K562 (cell line): ENCODE results near the gene KCNH2. TPM values are rescaled to one million over a fixed set of nuclear protein-coding genes. Genes with fewer than 3 reads are reported as not detected.

Experiments used
- ATAC-seq: fragments of 200-7000 bp; cut with Tn5 transposase; 3 replicates; pipeline ENCODE4 v1.9.1; 2020; ENCODE audit warnings: moderate library complexity
- BruUV-seq: library from RNA; stranded (reverse); fragments of 400-500 nt; replicated peaks from 2 replicates; lab custom pipeline; 2021; lab: Mats Ljungman, UMichigan
- CTCF ChIA-PET: fragments of 300-600 bp; formaldehyde crosslinking; extraction: SDS; loops from one replicate; lab custom pipeline; 2021; ENCODE audit warnings: low intra/inter-chr PET ratio; lab: Yijun Ruan, JAX
- POLR2A ChIA-PET: fragments of 300-600, 350-650 bp; sonication (Branson Sonifier 250); formaldehyde crosslinking; extraction: SDS; loops from one replicate; lab custom pipeline; 2021; ENCODE audit warnings: antibody characterized with exemption, inconsistent platforms; lab: Yijun Ruan, JAX
- DNase-seq, 4 experiments: peaks; one replicate each; pipeline versions ENCODE4 v3.0.0 to v3.0.0-alpha.2; 2011 to 2018; ENCODE audit warnings: low spot score in 3 of 4, mixed read lengths in 3 of 4; ENCODE audit errors: extremely low read depth in 1 of 4
- FAIRE-seq: peaks from 2 replicates; lab custom pipeline; 2011; peaks lifted over from hg19 to GRCh38; lab: Jason Lieb, UNC
- H2AFZ ChIP-seq: 2 replicates; pipeline ENCODE4 v1.6.0; 2011; ENCODE audit warnings: low read depth, low read length, control low read depth, inconsistent platforms
- H3K27ac ChIP-seq: fragments of 200-600 bp; 3 replicates; pipeline ENCODE4 v1.8.0; 2011; ENCODE audit warnings: low read depth, mild to moderate bottlenecking, control low read depth, inconsistent platforms, low read length, moderate library complexity, mixed read lengths; ENCODE audit errors: extremely low read depth
- H3K27me3 ChIP-seq, 2 experiments: fragments of 300-600 bp in 1 of 2; 2 replicates in 1 of 2; 3 replicates in 1 of 2; pipeline versions ENCODE4 v1.6.0 to v1.8.0; 2011; ENCODE audit warnings: inconsistent platforms in 2 of 2, low read length in 2 of 2, mild to moderate bottlenecking in 1 of 2, mixed read lengths in 1 of 2, moderate library complexity in 1 of 2; ENCODE audit not compliant: control insufficient read depth in 2 of 2, insufficient read depth in 2 of 2
- H3K36me3 ChIP-seq: fragments of 300-600 bp; 3 replicates; pipeline ENCODE4 v1.8.0; 2011; ENCODE audit warnings: mild to moderate bottlenecking, low read length, inconsistent platforms; ENCODE audit not compliant: control insufficient read depth, insufficient read depth
- H3K4me1 ChIP-seq, 2 experiments: fragments of 200-600 bp in 1 of 2; replicated peaks in 1 of 2; 2 replicates in 1 of 2; 3 replicates in 1 of 2; pipeline versions ENCODE4 v1.5.1 to v1.8.0; 2011; ENCODE audit warnings: inconsistent platforms in 2 of 2, low read length in 2 of 2, mild to moderate bottlenecking in 1 of 2, mixed read lengths in 1 of 2, moderate library complexity in 1 of 2; ENCODE audit not compliant: control insufficient read depth in 2 of 2, insufficient read depth in 2 of 2
- H3K4me2 ChIP-seq: 2 replicates; pipeline ENCODE4 v1.6.1; 2011; ENCODE audit warnings: low read length, control low read depth, inconsistent platforms, mixed read lengths; ENCODE audit not compliant: insufficient read depth
- H3K4me3 ChIP-seq: fragments of 200-600 bp; sonication (generic), shearing (Covaris generic); 2 replicates; pipeline ENCODE4 v1.5.1; 2016; ENCODE audit warnings: control low read depth, inconsistent platforms
- H3K79me2 ChIP-seq: fragments of 200-600 bp; 3 replicates; pipeline ENCODE4 v1.8.0; 2011; ENCODE audit warnings: low read length, inconsistent platforms; ENCODE audit not compliant: control insufficient read depth, insufficient read depth
- H3K9ac ChIP-seq, 2 experiments: 2 replicates each; pipeline versions ENCODE4 v1.6.0 to v1.6.1; 2011; ENCODE audit warnings: low read depth in 2 of 2, low read length in 2 of 2, control low read depth in 1 of 2, inconsistent platforms in 1 of 2, mild to moderate bottlenecking in 1 of 2, mixed read lengths in 1 of 2; ENCODE audit not compliant: insufficient read depth in 1 of 2
- H3K9me1 ChIP-seq: one replicate; pipeline ENCODE4 v1.6.0; 2011; ENCODE audit warnings: inconsistent platforms, mild to moderate bottlenecking, low read length, moderate library complexity; ENCODE audit not compliant: control insufficient read depth, insufficient read depth
- H3K9me3 ChIP-seq: replicated peaks from 2 replicates; pipeline ENCODE4 v1.5.1; 2011; ENCODE audit warnings: low read depth, low read length, inconsistent platforms; ENCODE audit not compliant: control insufficient read depth, insufficient read depth
- H4K20me1 ChIP-seq: replicated peaks from 2 replicates; pipeline ENCODE4 v1.6.1; 2011; ENCODE audit warnings: low read length, inconsistent platforms, mixed read lengths; ENCODE audit not compliant: control insufficient read depth, insufficient read depth
- CBFA2T3 ChIP-seq: fragments of 450-650 bp; IDR thresholded peaks from 2 replicates; pipeline ENCODE4 v1.6.1; 2017
- ELF2 ChIP-seq: fragments of 250-450 bp; sonication (Bioruptor Pico); IDR thresholded peaks from 2 replicates; pipeline ENCODE4 v1.5.0; 2021; ENCODE audit warnings: mild to moderate bottlenecking
- ESRRA ChIP-seq: fragments of 450-650 bp; IDR thresholded peaks from 2 replicates; pipeline ENCODE4 v1.6.1; 2014; ENCODE audit warnings: low read depth, mild to moderate bottlenecking, moderate library complexity, borderline replicate concordance
- HOXB6 ChIP-seq: fragments of 250-450 bp; sonication (Bioruptor Pico); IDR thresholded peaks from 2 replicates; pipeline ENCODE4 v1.5.1; 2022; ENCODE audit warnings: mild to moderate bottlenecking, borderline replicate concordance
- KDM5B ChIP-seq: fragments of 200-600 bp; sonication (generic); IDR thresholded peaks from 2 replicates; pipeline ENCODE4 v1.6.1; 2012; ENCODE audit warnings: low read depth, mild to moderate bottlenecking, moderate library complexity, low read length, control low read depth, inconsistent platforms; ENCODE audit not compliant: insufficient replicate concordance
- MYC ChIP-seq, 2 experiments: fragments of 250-450 bp in 1 of 2; sonication (Bioruptor Pico) in 1 of 2; IDR thresholded peaks; 2 replicates each; pipeline versions ENCODE4 v1.5.1 to v1.6.1; 2012 to 2021; ENCODE audit warnings: low read depth in 2 of 2, borderline replicate concordance in 1 of 2, improper control_type of control experiment in 1 of 2, low read length in 1 of 2, mild to moderate bottlenecking in 1 of 2, moderate library complexity in 1 of 2
- ZNF282 ChIP-seq: sonication (generic); formaldehyde crosslinking; IDR thresholded peaks from 2 replicates; pipeline ENCODE4 v1.8.1; 2023; ENCODE audit warnings: missing genetic modification reagents
- ZNF408 ChIP-seq: fragments of 250-450 bp; sonication (Bioruptor Pico); IDR thresholded peaks from 2 replicates; pipeline ENCODE4 v1.4.0; 2020; ENCODE audit warnings: low read depth, mild to moderate bottlenecking, moderate library complexity
- ZNF444 ChIP-seq: fragments of 250-450 bp; sonication (Bioruptor Pico); IDR thresholded peaks from 2 replicates; pipeline ENCODE4 v1.4.0; 2020; ENCODE audit warnings: mild to moderate bottlenecking, moderate library complexity
- ZNF445 ChIP-seq: fragments of 250-450 bp; sonication (Bioruptor Pico); IDR thresholded peaks from 2 replicates; pipeline ENCODE4 v1.4.0; 2020; ENCODE audit warnings: low read depth, mild to moderate bottlenecking, moderate library complexity
- ZSCAN32 ChIP-seq: fragments of 450-650 bp; formaldehyde crosslinking; IDR thresholded peaks from 2 replicates; pipeline ENCODE4 v1.4.0; 2020; ENCODE audit warnings: mild to moderate bottlenecking, moderate library complexity
- WGBS: fragments of 100-300 bp; shearing (Covaris generic); methylation state at CpG from one replicate; pipeline ENCODE4 v1.1.6; 2016; ENCODE audit warnings: low coverage, mixed read lengths; ENCODE audit not compliant: insufficient coverage; ENCODE audit errors: missing lambda C conversion rate; 5-methylcytosine and 5-hydroxymethylcytosine counted together
- in situ Hi-C: fragments of 300-500 bp; cut with MboI; formaldehyde crosslinking; loops from 4 replicates; pipeline ENCODE4 v1.15.0; 2018; ENCODE audit warnings: inconsistent platforms, mixed read lengths
- intact Hi-C: fragments of 100-400 bp; cut with micrococcal nuclease; formaldehyde crosslinking; loops from 2 replicates; pipeline ENCODE4 v1.14.2; 2022
- polyA plus RNA-seq, 8 experiments: library from polyadenylated mRNA; depleted of rRNA in 4 of 8; stranded (reverse) in 5 of 8; unstranded in 3 of 8; fragments of >200 nt; fragmentation: Nextera tagmentation in 2 of 8; fragmentation: Illumina TruSeq in 1 of 8; extraction: Ambion mirVana in 2 of 8; extraction: Trizol in 1 of 8; gene quantifications; 2 replicates each; pipeline versions ENCODE4 v1.2.1 to v1.2.3, GENCODE V29; 2011 to 2014; ENCODE audit warnings: inconsistent platforms in 1 of 8, missing spikeins in 1 of 8
- total RNA-seq, 7 experiments: library from RNA; depleted of rRNA in 6 of 7; stranded (reverse); fragments of >200 nt in 6 of 7; fragmentation: Illumina TruSeq in 2 of 7; extraction: Trizol in 2 of 7; gene quantifications; 2 replicates each; pipeline versions ENCODE4 v1.2.1 to v1.2.3, GENCODE V29; 2011 to 2021; ENCODE audit warnings: low replicate concordance in 1 of 7
- TF ChIP-seq, protein P1 (sequence below): fragments of 250-450 bp; sonication (Bioruptor Pico); IDR thresholded peaks from 2 replicates; pipeline ENCODE4 v1.8.0; 2022; ENCODE audit warnings: moderate library complexity, mild to moderate bottlenecking, inconsistent platforms
- TF ChIP-seq, protein P2 (sequence below), 2 experiments: fragments of 450-650 bp in 1 of 2; sonication (generic) in 1 of 2; formaldehyde crosslinking in 1 of 2; IDR thresholded peaks in 1 of 2; conservative IDR thresholded peaks in 1 of 2; 2 replicates each; pipeline versions ENCODE4 v1.6.1 to v1.8.1; 2016 to 2023; ENCODE audit warnings: mild to moderate bottlenecking in 2 of 2, moderate library complexity in 2 of 2, inconsistent platforms in 1 of 2, missing genetic modification reagents in 1 of 2
- TF ChIP-seq, protein P3 (sequence below): fragments of 450-650 bp; formaldehyde crosslinking; IDR thresholded peaks from 2 replicates; pipeline ENCODE4 v1.4.0; 2022; ENCODE audit warnings: mild to moderate bottlenecking, moderate library complexity
- TF ChIP-seq, protein P4 (sequence below), 2 experiments: fragments of 200-800 bp in 1 of 2; sonication (Bioruptor generic) in 1 of 2; sonication (generic) in 1 of 2; formaldehyde crosslinking in 1 of 2; IDR thresholded peaks in 1 of 2; conservative IDR thresholded peaks in 1 of 2; 2 replicates each; pipeline versions ENCODE4 v1.5.0 to v1.6.1; 2016 to 2020; ENCODE audit warnings: missing compliant biosample characterization in 1 of 2, missing genetic modification characterization in 1 of 2, missing genetic modification reagents in 1 of 2

The KCNH2 gene
- total and polyA plus RNA-seq, 9 of the 15 experiments (the other 6 are each of a cell fraction or from before 2014, with no cell fraction given), result 18.1 to 368 (median 218) TPM

DNA sequence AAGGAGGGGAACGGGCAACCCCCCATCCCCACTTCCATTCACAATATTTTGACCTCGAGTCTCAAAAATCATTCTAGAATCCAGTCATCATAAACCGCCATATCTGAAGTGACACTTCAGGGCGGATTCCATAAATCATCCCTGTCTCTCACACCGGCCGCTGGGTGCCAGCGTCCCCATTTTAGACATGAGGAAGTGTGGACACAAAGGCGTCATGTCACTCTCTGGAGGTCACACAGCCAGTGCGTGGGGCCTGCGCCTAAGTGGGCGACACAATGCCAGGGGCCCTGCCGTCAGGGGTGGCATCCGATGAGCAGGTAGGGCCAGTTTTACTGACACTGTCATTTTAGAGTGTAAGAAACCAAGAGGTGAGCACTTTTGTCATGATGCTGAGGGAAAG, 19.5 kb downstream of the KCNH2 start:
- ChIA-PET POLR2A (no interaction called here), CTCF (interaction anchor here (0.6 to 1.5 kb wide), 3 partner anchors 30 to 357 kb away, joined by 3 to 5 read pairs (median 4); no protein-coding TSS in a partner anchor)
- Histone ChIP-seq H3K4me3 (no peak overlapping the region), H3K9ac (peak overlapping the region; percentile 82 to 87), H3K27me3 (no peaks in the 10 kb centered on the region), H3K9me1 (no peaks in the 10 kb centered on the region), H2AFZ (no peak overlapping the region), H3K27ac (peak overlapping the region; percentile 99), H3K9me3 (no peaks in the 10 kb centered on the region), H3K36me3 (peaks cover 31% of the 10 kb centered on the region; the same call in 2 of the 3 replicates), H3K4me2 (peak overlapping the region; percentile 57), H3K4me1 (peaks cover 71 to 95% of the 10 kb centered on the region in 2 experiments), H4K20me1 (no peaks in the 10 kb centered on the region; the same call in 1 of the 2 replicates), H3K79me2 (peaks cover 83% of the 10 kb centered on the region)
- WGBS, result 60% methylated on average over 12 of the region's 13 CpGs
- BruUV-seq, result no TSS peak
- ATAC-seq (no peak), FAIRE-seq (no peak), DNase-seq (peak in 2 of 4 experiments; percentile 58 to 76)
- intact Hi-C loops (loop anchor here (5.0 kb wide), 1 partner anchor 636 kb away; the partner anchor contains the start of genes ACTR3C and LRRC61), in situ Hi-C loops (no loop called here)
- TF ChIP-seq ZNF444 (CRISPR knock-in tag) (0 out of 2 replicates have a peak, but pooled peaks have one; percentile 31), ZSCAN32 (CRISPR knock-in tag) (no peak), CBFA2T3 (0 out of 2 replicates have a peak, but pooled peaks have one; percentile 11), HOXB6 (CRISPR knock-in tag) (no peak), ELF2 (CRISPR knock-in tag) (peak; percentile 71; the same call in 1 of the 2 replicates), ZNF408 (CRISPR knock-in tag) (0 out of 2 replicates have a peak, but pooled peaks have one; percentile 41), ESRRA (peak; percentile 53; the same call in 1 of the 2 replicates), MYC (IDR thresholded peaks at IDR 0.05; ENCODE audit: low read depth, low read length) (0 out of 2 replicates have a peak, but pooled peaks have one; percentile 11), MYC (CRISPR knock-in tag; IDR thresholded peaks at IDR 0.05; ENCODE audit: borderline replicate concordance, low read depth) (no peak), KDM5B (no peak), ZNF282 (CRISPR knock-in tag) (no peak), ZNF445 (CRISPR knock-in tag) (0 out of 2 replicates have a peak, but pooled peaks have one; percentile 3)
- TF ChIP-seq, protein P1, sequence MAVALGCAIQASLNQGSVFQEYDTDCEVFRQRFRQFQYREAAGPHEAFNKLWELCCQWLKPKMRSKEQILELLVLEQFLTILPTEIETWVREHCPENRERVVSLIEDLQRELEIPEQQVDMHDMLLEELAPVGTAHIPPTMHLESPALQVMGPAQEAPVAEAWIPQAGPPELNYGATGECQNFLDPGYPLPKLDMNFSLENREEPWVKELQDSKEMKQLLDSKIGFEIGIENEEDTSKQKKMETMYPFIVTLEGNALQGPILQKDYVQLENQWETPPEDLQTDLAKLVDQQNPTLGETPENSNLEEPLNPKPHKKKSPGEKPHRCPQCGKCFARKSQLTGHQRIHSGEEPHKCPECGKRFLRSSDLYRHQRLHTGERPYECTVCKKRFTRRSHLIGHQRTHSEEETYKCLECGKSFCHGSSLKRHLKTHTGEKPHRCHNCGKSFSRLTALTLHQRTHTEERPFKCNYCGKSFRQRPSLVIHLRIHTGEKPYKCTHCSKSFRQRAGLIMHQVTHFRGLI (CRISPR knock-in tag), result 0 out of 2 replicates have a peak, but pooled peaks have one; percentile 54
- TF ChIP-seq, protein P2, sequence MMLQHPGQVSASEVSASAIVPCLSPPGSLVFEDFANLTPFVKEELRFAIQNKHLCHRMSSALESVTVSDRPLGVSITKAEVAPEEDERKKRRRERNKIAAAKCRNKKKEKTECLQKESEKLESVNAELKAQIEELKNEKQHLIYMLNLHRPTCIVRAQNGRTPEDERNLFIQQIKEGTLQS (IDR thresholded peaks at IDR 0.05), result peak; percentile 31; the same call in 1 of the 2 replicates
- TF ChIP-seq, protein P2 (CRISPR knock-in tag; conservative IDR thresholded peaks at IDR 0.05), result 0 out of 2 replicates have a peak, but pooled peaks have one; percentile 27
- TF ChIP-seq, protein P3, sequence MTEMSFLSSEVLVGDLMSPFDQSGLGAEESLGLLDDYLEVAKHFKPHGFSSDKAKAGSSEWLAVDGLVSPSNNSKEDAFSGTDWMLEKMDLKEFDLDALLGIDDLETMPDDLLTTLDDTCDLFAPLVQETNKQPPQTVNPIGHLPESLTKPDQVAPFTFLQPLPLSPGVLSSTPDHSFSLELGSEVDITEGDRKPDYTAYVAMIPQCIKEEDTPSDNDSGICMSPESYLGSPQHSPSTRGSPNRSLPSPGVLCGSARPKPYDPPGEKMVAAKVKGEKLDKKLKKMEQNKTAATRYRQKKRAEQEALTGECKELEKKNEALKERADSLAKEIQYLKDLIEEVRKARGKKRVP (CRISPR knock-in tag), result peak; percentile 66
- TF ChIP-seq, protein P4, sequence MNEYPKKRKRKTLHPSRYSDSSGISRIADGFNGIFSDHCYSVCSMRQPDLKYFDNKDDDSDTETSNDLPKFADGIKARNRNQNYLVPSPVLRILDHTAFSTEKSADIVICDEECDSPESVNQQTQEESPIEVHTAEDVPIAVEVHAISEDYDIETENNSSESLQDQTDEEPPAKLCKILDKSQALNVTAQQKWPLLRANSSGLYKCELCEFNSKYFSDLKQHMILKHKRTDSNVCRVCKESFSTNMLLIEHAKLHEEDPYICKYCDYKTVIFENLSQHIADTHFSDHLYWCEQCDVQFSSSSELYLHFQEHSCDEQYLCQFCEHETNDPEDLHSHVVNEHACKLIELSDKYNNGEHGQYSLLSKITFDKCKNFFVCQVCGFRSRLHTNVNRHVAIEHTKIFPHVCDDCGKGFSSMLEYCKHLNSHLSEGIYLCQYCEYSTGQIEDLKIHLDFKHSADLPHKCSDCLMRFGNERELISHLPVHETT (CRISPR knock-in tag; conservative IDR thresholded peaks at IDR 0.05 in 1 of 2, IDR thresholded peaks at IDR 0.05 in 1 of 2), result peak in 1 of 2 experiments; percentile 85; a peak in 2 of 4 replicates
